Esophagus muscularis mucosa (tissue), 4 donors: ENCODE measurements around the gene ZNF438. TPM values are rescaled to one million over a fixed set of nuclear protein-coding genes. Genes with fewer than 3 reads are reported as not detected.

Source experiments
- DNase-seq: peaks from one replicate; pipeline ENCODE4 v3.0.0-alpha.2; 2017; ENCODE audit errors: extremely low spot score
- H3K27ac ChIP-seq, 4 donors: fragments of 200-600 bp; sonication (generic); replicated peaks in 1 of 4; 1 replicate in 3 of 4; 2 replicates in 1 of 4; pipeline ENCODE4 v1.5.1; 2016 to 2019; ENCODE audit warnings: mild to moderate bottlenecking in 1 of 4
- H3K27me3 ChIP-seq, 4 donors: fragments of 200-600 bp; sonication (generic); one replicate each; pipeline versions ENCODE4 v1.5.1 to v1.6.0; 2016 to 2019
- H3K36me3 ChIP-seq, 4 donors: fragments of 200-600 bp; sonication (generic); one replicate each; pipeline ENCODE4 v1.5.1; 2016 to 2019
- H3K4me1 ChIP-seq, 4 donors: fragments of 200-600 bp; sonication (generic); one replicate each; pipeline ENCODE4 v1.5.1; 2016 to 2019
- H3K4me3 ChIP-seq, 4 donors: fragments of 200-600 bp; sonication (generic); 1 replicate in 2 of 4; 2 replicates in 2 of 4; pipeline ENCODE4 v1.5.1; 2016 to 2019; ENCODE audit warnings: mild to moderate bottlenecking in 4 of 4, moderate library complexity in 1 of 4
- H3K9me3 ChIP-seq, 4 donors: fragments of 200-600 bp; sonication (generic); 1 replicate in 3 of 4; 2 replicates in 1 of 4; pipeline ENCODE4 v1.5.1; 2016 to 2019
- CTCF ChIP-seq, 3 experiments: fragments of 200-600 bp in 2 of 3; fragments of 450-650 bp in 1 of 3; sonication (generic) in 2 of 3; IDR thresholded peaks; one replicate each; pipeline ENCODE4 v1.5.1; 2017 to 2019; ENCODE audit warnings: antibody characterized with exemption in 3 of 3, mild to moderate bottlenecking in 2 of 3, moderate library complexity in 1 of 3
- EP300 ChIP-seq: sonication (generic); formaldehyde crosslinking; IDR thresholded peaks from one replicate; pipeline ENCODE4 v1.6.1; 2017; ENCODE audit warnings: antibody characterized with exemption
- POLR2A ChIP-seq: fragments of 450-650 bp; IDR thresholded peaks from one replicate; pipeline ENCODE4 v1.6.1; 2017; ENCODE audit warnings: antibody characterized with exemption, moderate library complexity, mild to moderate bottlenecking, low read depth
- POLR2AphosphoS5 ChIP-seq, 2 donors: sonication (generic); formaldehyde crosslinking; IDR thresholded peaks; one replicate each; pipeline ENCODE4 v1.6.1; 2017; ENCODE audit warnings: antibody characterized with exemption in 2 of 2
- WGBS: methylation state at CpG from one replicate; pipeline ENCODE4 v1.1.5; 2018; 5-methylcytosine and 5-hydroxymethylcytosine counted together
- intact Hi-C: fragments of 100-400 bp; cut with DNase I; formaldehyde crosslinking; loops from one replicate; pipeline ENCODE4 v1.15.1; 2023
- total RNA-seq, 4 donors: library from RNA; depleted of rRNA; stranded (reverse); fragments of >200 nt; gene quantifications; one replicate each; pipeline versions ENCODE4 v1.1.0 to v1.2.1, GENCODE V29; 2016

Gene ZNF438
- total RNA-seq, 4 donors from 2014 or later = 11.0 to 11.6 (median 11.3) TPM

GRCh38 chr10:30847199-30847598 lies 184.5 kb downstream of the ZNF438 start:
- intact Hi-C loops = no loop called here
- TF ChIP-seq EP300 (no peak), CTCF (IDR thresholded peaks at IDR 0.05) (no peak), POLR2A (no peak), POLR2AphosphoS5 (IDR thresholded peaks at IDR 0.05) (no peak)
- 92% methylated on average over 6 of the region's 6 CpGs for whole genome bisulfite sequencing
- Histone ChIP-seq H3K4me1 (peaks cover 0 to 8% (median 5%) of the 10 kb centered on the region in 4 donors), H3K4me3 (no peak overlapping the region), H3K27ac (no peak overlapping the region), H3K27me3 (no peaks in the 10 kb centered on the region), H3K36me3 (peaks cover 7 to 48% (median 28%) of the 10 kb centered on the region in 4 donors), H3K9me3 (no peaks in the 10 kb centered on the region)
- peak; percentile 62 for DNase-seq

GRCh38 chr10:30846710-30847109 lies 185.0 kb downstream of the ZNF438 start:
- peak; percentile 55 for DNase-seq
- no peaks in the 10 kb centered on the region for H3K9me3 ChIP-seq
- H3K4me3 ChIP-seq = no peak overlapping the region
- H3K27ac ChIP-seq = no peak overlapping the region
- peaks cover 7 to 48% (median 28%) of the 10 kb centered on the region in 4 donors for H3K36me3 ChIP-seq
- no peak for TF ChIP-seq CTCF (IDR thresholded peaks at IDR 0.05)
- no peak for TF ChIP-seq EP300
- no peak for TF ChIP-seq POLR2A
- TF ChIP-seq POLR2AphosphoS5 (IDR thresholded peaks at IDR 0.05) = no peak
- intact Hi-C loops = no loop called here
- peaks cover 0 to 9% (median 6%) of the 10 kb centered on the region in 4 donors for H3K4me1 ChIP-seq
- WGBS = 88% methylated on average over 4 of the region's 4 CpGs
- no peaks in the 10 kb centered on the region for H3K27me3 ChIP-seq

DNA sequence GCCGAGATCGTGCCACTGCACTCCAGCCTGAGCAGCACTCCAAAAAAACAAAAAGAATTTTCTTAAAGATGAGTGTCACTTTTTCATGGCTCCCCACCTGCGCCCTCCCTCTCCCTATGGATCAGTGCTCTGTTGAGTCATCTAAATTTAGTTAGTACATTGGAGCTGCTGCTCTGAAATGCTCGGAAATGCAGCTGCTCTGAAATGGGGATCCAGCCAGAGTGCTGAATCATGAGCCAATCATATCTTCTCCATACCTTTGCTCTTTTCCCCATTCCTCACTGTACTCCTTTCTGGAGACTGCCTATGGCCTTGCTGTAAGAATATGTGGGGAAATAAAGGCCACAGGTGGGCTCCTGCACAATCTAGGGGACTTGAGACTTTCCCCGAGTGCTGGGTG lies 188.8 kb downstream of the ZNF438 start:
- Histone ChIP-seq H3K9me3 (no peaks in the 10 kb centered on the region), H3K27me3 (no peaks in the 10 kb centered on the region), H3K4me1 (peaks cover 6 to 21% (median 12%) of the 10 kb centered on the region in 4 donors), H3K36me3 (peaks cover 0 to 26% (median 10%) of the 10 kb centered on the region in 4 donors), H3K4me3 (no peak overlapping the region), H3K27ac (no peak overlapping the region)
- 84% methylated on average over 5 of the region's 5 CpGs for WGBS
- DNase-seq = no peak
- intact Hi-C loops = no loop called here
- no peak for TF ChIP-seq CTCF (IDR thresholded peaks at IDR 0.05)
- TF ChIP-seq EP300 = no peak
- no peak for TF ChIP-seq POLR2A
- TF ChIP-seq POLR2AphosphoS5 (IDR thresholded peaks at IDR 0.05) = no peak

- H3K4me1 ChIP-seq = peaks cover 6 to 21% (median 12%) of the 10 kb centered on the region in 4 donors
- H3K4me3 ChIP-seq = no peak overlapping the region
- no peak for TF ChIP-seq POLR2A
- TF ChIP-seq POLR2AphosphoS5 (IDR thresholded peaks at IDR 0.05) = no peak
- TF ChIP-seq CTCF (IDR thresholded peaks at IDR 0.05) = no peak
- no peak for TF ChIP-seq EP300
- no peak overlapping the region for H3K27ac ChIP-seq
- no peaks in the 10 kb centered on the region for H3K9me3 ChIP-seq
- intact Hi-C loops = no loop called here
- H3K27me3 ChIP-seq = no peaks in the 10 kb centered on the region
- DNase-seq = no peak
- H3K36me3 ChIP-seq = peaks cover 0 to 19% (median 7%) of the 10 kb centered on the region in 4 donors
- 83% methylated on average over 1 of the region's 1 CpG for WGBS
Measured at GRCh38 chr10:30842185-30842584, 189.5 kb downstream of the ZNF438 start.

GRCh38 chr10:30840395-30841050 lies 191.1 kb downstream of the ZNF438 start:
- no peak for DNase-seq
- no peak overlapping the region for H3K4me3 ChIP-seq
- H3K9me3 ChIP-seq = no peaks in the 10 kb centered on the region
- no peak overlapping the region for H3K27ac ChIP-seq
- WGBS = 55% methylated on average over 6 of the region's 6 CpGs
- no peak for TF ChIP-seq POLR2AphosphoS5 (IDR thresholded peaks at IDR 0.05)
- TF ChIP-seq POLR2A = no peak
- TF ChIP-seq CTCF (IDR thresholded peaks at IDR 0.05) = no peak
- no peak for TF ChIP-seq EP300
- peaks cover 6 to 21% (median 12%) of the 10 kb centered on the region in 4 donors for H3K4me1 ChIP-seq
- no peaks in the 10 kb centered on the region for H3K27me3 ChIP-seq
- H3K36me3 ChIP-seq = peaks cover 0 to 11% (median 4%) of the 10 kb centered on the region in 4 donors
- intact Hi-C loops = no loop called here
